Activated CD4-positive, alpha-beta T cell treated with anti-CD3 and anti-CD28 coated beads, Interleukin-2, amount 50 U/mL, for 4 hours (primary cell): ENCODE results near the gene ZBTB25.
A peak's percentile ranks its signal among the peaks of the same experiment; 100 is the strongest.
"Not testable (repeated sequence)": the region's sequence is repeated elsewhere in the genome, so short reads cannot be mapped to it uniquely, and the experiment has no call there.

Source experiments
- DNase-seq, 2 experiments: peaks; one replicate each; pipeline ENCODE4 v3.0.0-alpha.2; 2020

Gene ZBTB25, protein sequence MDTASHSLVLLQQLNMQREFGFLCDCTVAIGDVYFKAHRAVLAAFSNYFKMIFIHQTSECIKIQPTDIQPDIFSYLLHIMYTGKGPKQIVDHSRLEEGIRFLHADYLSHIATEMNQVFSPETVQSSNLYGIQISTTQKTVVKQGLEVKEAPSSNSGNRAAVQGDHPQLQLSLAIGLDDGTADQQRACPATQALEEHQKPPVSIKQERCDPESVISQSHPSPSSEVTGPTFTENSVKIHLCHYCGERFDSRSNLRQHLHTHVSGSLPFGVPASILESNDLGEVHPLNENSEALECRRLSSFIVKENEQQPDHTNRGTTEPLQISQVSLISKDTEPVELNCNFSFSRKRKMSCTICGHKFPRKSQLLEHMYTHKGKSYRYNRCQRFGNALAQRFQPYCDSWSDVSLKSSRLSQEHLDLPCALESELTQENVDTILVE

DNA sequence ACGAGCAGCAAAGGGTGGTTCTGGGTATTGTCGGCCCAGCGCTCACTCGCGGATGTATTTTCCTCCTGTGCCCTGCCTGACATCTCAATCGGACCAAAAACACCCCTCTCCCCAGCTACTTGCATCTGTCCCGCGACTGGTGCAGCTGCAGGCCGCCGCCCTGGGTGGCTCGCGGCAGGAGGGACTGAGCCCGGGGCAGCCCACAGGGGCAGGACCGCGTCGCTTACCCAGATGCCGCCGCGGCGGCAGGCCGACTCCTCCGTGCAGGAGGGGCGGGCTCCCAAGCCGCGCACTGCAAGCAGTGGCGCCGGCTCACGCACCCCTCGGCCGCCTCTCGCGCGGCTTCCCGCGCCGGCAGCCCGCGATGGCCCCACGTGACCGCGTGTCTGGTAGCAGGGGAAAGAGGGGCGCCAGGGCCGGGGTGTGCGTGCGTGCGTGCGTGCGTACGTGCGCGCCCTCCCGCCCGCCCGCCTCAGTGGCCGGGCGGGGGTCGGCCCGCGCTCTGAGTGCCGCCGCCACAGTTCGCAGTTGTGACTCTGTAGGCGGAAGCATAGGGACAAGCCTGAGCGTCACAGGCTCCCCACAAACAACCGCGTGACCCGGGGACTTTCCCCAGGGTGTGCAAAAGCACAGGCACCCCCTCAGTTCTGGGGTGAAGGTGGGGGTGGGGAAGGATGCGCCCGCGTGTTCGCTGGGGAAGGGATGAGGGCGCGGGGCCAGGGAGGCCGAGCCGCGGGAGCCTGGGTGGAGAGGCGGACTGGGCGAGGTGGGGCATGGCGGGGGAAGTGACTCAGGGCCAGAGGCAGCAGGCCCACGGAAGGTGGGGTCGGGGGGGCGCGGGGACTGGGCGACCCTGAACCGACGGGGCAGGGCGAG is at the start of gene ZBTB25:
Gene ZBTB25 (minus strand): TSS at position 405 of the 876 bp plus-strand sequence. CDS start 13,305 bp downstream, outside the sequence.
- peak; percentile 92 to 95 for DNase-seq

DNA sequence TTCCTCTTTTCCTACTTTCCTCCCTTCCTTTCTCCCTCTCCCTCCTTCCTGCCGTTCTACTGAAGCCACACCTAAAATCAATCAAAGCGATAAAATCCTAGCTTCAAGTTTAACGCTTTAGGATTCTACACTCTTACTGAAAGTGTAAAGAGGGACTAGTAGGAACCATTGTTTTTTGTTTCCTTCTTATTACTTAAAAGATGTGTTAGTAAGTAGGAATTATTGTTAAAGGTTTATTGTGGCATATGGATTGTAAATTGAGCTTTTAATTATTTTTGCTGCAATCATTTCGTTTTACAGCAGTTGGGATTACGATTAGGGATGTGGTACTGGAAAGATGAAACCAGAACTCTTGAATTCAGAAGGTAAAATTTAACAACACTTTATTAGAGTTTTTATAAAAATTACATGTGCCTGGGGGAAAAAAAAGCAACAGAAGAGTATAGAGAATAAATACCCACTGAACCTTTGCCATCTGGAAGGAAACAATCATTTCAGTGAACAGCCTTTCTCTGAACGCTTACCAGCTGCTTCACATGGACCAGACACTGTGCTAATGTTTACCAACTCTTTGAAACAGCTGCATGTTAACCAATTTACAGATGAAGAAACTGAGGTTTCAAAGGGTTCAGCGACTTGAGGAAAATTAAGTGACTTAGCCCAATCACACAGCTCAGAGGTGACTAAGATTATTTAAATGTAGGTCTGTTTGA is 47.1 kb upstream of the ZBTB25 start:
- no peak for DNase-seq

DNA sequence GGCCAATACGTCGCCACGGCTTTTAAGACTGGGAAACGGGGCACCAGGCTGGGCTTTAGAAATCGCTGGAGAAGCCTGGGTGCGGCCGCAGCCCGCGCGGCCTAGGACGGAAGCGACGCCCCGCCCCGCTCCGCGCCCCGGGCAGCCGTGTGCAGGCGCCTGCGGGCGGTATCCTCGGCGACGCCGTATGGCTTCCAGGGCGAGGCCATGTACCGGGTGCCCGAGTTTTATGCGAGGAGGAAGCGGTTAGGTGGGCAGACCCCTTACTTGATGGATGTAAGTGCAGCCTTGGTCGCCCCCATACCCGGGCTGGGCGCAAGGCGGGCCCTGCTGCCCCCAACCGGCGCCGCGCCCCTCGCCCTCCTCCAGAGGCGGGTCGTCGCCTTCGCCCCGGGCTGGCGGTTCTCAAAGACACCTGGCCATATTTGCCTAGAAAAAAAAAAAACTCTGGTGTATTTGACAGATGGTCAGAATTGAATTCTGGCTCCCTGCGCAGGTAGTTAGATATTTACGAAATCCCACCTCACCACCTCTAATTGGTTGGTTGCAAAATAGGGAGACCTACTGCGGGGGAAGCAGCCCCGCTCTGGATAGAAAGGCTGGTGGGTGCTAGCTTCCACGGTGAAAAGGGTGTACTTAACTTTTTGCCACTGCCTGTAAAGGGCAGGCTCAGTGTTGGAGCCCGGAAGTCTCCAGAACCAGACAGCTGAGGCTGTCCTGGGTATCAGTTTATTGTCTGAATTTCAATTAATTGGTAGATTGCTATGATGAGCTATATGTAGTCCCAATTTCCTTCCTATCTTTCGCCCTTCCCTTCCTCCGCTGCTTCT is 46.4 kb upstream of the ZBTB25 start, which contains the start of gene PPP1R36:
Gene PPP1R36 (plus strand): TSS at position 171 of the 830 bp plus-strand sequence. CDS start 37 bp downstream, at position 208.
- DNase-seq, result no peak

DNA sequence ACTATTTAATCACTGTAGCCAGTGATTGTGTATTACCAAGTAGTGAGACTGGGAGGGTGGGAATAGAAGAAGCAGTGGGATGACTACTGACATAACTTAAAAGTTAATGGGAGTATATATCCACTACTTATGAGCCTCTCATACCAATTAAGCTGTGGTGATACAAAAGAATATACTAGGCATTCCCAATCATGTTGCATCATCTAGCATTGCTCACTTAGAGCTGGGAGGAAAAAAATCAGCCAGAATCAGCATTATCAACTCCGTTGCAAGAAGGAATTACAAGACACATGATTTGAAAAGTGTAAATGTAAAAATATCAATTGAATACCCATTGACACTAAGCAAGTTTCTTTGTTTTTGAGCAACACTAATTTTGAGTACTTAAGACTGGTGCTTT is 45.4 kb upstream of the ZBTB25 start:
- DNase-seq, result no peak

DNA sequence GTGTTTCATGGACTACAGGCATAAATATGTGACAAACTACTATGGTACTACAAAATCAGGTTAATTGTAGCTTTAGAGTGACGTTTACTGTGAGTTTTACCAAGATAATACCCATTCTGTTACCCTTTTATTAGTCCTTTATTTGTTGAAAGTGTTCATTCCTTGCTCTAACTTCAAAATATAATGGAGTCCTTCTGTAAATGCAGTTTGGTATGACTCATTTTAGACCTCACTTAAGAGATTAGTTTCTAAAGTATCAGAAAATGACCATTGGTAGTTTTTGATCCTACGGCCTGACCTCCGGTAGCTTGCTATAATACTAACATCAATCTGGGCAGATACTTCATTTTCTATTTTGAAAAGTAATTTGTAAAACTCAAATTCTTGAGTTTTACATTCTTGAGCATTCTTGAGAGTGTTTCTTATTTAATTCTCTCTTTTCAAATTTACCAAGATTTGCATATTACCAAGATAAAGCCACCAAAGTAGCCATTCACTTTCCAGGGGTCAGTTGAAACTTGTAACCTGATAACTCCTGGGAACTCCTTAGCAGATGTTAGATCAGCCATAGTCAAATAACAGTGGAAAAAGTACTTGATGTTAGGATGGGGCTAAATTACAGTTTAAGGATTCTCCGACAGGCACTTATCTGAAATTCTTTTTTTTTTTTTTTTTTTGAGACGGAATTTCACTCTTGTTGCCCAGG is 41.1 kb upstream of the ZBTB25 start:
- DNase-seq, result no peak

DNA sequence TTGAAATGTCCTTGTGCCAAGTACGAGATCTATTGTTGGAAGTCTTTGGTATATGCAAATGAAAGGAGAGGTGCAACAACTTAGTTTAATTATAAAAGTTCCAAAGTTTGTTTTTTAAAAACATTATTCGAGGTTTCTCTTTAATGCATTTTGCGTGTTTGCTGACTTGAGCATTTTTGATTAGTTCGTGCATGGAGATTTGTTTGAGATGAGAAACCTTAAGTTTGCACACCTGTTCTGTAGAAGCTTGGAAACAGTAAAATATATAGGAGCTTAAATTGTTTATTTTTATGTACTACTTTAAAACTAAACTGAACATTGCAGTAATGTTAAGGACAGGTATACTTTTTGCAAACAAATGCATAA is 39.2 kb upstream of the ZBTB25 start:
- no peak for DNase-seq

DNA sequence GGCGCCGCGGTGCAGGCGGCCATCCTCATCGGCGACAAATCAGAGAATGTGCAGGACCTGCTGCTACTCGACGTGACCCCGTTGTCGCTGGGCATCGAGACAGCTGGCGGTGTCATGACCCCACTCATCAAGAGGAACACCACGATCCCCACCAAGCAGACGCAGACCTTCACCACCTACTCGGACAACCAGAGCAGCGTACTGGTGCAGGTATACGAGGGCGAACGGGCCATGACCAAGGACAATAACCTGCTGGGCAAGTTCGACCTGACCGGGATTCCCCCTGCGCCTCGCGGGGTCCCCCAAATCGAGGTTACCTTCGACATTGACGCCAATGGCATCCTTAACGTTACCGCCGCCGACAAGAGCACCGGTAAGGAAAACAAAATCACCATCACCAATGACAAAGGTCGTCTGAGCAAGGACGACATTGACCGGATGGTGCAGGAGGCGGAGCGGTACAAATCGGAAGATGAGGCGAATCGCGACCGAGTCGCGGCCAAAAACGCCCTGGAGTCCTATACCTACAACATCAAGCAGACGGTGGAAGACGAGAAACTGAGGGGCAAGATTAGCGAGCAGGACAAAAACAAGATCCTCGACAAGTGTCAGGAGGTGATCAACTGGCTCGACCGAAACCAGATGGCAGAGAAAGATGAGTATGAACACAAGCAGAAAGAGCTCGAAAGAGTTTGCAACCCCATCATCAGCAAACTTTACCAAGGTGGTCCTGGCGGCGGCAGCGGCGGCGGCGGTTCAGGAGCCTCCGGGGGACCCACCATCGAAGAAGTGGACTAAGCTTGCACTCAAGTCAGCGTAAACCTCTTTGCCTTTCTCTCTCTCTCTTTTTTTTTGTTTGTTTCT is 38.6 kb upstream of the ZBTB25 start:
- DNase-seq, result no peak

DNA sequence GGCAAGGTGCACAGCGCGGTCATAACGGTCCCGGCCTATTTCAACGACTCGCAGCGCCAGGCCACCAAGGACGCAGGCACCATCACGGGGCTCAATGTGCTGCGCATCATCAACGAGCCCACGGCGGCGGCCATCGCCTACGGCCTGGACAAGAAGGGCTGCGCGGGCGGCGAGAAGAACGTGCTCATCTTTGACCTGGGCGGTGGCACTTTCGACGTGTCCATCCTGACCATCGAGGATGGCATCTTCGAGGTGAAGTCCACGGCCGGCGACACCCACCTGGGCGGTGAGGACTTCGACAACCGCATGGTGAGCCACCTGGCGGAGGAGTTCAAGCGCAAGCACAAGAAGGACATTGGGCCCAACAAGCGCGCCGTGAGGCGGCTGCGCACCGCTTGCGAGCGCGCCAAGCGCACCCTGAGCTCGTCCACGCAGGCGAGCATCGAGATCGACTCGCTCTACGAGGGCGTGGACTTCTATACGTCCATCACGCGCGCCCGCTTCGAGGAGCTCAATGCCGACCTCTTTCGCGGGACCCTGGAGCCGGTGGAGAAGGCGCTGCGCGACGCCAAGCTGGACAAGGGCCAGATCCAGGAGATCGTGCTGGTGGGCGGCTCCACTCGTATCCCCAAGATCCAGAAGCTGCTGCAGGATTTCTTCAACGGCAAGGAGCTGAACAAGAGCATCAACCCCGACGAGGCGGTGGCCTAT is 37.8 kb upstream of the ZBTB25 start:
- no peak for DNase-seq

DNA sequence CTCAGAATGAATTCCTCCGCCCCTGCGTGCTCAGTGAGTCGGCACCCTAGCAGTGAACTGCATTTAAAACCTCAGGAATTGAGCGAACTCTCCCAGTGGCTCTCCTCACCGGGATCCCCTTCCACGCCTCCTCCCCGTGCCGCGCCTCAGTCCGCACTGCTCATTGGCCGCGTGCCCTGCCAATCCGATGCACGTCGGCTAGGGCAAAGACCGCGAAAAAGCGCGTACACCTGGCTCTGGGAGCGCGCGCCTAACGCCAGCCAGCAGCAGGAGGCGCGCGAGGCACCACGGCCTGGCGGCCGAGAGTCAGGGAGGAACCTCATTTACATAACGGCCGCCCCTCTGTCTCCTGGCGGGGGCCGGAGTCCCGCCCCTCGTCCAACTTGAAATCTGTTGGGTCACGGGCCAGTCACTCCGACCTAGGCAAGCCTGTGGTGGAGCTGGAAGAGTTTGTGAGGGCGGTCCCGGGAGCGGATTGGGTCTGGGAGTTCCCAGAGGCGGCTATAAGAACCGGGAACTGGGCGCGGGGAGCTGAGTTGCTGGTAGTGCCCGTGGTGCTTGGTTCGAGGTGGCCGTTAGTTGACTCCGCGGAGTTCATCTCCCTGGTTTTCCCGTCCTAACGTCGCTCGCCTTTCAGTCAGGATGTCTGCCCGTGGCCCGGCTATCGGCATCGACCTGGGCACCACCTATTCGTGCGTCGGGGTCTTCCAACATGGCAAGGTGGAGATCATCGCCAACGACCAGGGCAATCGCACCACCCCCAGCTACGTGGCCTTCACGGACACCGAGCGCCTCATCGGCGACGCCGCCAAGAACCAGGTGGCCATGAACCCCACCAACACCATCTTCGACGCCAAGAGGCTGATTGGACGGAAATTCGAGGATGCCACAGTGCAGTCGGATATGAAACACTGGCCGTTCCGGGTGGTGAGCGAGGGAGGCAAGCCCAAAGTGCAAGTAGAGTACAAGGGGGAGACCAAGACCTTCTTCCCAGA is 36.9 kb upstream of the ZBTB25 start, which contains the start of gene HSPA2:
Gene HSPA2 (plus strand): TSS at position 534 of the 995 bp plus-strand sequence. CDS start 109 bp downstream, at position 643.
- DNase-seq, result peak; percentile 90 to 92

DNA sequence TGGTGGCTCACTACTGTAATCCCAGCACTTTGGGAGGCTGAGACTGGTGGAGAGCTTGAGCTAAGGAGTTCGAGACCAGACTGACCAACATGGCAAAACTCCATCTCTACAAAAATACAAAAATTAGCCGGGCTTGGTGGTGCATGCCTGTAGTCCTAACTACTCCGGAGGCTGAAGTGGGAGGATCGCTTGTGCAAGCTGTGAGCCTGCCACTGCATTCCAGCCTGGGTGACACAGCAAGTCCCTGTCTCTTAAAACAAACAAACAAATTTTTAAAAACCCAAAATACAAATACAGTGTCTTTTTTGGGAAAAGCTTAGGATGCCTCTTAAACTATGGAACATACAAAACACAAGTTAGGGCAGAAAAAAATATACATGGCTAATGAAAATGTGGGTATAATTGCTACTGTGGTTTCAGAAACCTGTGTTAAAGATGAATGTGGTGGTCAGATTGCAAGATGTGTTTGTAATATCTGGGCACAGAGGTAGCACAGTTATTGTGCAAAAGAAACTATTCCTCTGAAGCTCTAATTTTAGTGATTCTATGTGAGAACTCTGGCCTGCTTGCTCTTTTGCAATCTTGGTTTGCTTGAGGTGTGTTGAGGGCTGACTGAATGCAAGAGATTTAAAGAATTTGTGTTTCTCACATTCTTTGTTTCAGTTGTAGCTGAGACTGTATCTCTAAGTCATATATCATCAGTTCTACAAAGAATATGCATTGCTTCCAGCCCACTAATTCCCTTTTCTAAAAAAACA is 33.0 kb upstream of the ZBTB25 start:
- no peak for DNase-seq

DNA sequence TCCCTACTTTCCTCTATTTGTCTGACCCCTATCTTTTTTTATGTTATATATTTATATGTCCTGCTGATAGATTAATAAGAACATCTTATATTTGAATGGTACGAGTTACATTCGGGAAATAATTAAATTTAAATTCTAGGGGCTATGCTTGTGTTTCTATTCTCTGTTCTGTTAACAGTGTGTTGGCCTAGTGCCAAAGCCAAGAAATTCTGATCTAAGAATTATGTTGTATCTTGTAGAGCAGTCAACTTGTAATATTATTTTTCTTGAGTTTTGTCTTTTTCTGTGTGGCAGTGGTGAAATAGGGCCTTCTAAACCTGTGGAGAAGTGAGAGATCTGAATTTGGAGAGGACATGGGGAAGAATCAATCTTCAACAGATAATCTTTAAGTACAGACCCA is 27.9 kb upstream of the ZBTB25 start:
- DNase-seq, result no peak

DNA sequence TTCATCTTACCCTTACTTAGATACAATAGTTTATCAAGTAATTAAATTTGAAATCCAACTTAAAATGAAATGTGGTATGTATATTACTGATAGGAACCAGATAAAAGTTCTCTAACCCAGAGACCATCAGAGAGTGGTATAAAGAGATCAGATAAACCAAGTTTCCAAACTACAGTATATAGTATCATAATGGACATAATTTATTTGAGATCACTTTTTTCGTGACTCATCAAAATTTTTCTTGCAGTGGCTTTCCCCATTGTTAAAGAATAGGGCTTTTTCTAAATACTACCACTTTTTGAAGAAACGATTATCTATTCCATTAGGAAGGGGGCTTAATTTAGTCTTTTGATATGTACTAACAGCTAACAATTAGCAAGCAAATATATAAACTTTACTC is 21.7 kb upstream of the ZBTB25 start:
- no peak for DNase-seq

DNA sequence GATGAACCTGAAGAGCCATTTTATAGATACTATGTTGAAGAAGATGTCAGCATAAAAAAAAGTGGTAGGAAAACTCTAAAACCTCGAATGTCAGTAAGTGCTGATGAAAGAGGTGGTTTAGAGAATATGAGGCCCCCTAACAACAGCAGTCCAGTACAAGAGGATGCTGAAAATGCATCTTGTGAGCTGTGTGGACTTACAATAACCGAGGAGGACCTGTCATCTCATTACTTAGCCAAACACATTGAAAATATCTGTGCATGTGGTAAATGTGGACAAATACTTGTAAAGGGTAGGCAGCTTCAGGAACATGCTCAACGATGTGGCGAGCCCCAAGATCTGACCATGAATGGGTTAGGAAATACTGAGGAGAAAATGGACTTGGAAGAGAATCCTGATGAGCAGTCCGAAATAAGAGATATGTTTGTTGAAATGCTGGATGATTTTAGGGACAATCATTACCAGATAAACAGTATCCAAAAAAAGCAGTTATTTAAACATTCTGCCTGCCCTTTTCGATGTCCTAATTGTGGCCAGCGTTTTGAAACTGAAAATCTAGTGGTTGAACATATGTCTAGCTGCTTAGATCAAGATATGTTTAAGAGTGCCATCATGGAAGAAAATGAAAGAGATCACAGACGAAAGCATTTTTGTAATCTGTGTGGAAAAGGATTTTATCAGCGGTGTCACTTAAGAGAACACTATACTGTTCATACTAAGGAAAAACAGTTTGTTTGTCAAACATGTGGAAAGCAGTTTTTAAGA is 19.1 kb upstream of the ZBTB25 start:
- DNase-seq, result no peak

DNA sequence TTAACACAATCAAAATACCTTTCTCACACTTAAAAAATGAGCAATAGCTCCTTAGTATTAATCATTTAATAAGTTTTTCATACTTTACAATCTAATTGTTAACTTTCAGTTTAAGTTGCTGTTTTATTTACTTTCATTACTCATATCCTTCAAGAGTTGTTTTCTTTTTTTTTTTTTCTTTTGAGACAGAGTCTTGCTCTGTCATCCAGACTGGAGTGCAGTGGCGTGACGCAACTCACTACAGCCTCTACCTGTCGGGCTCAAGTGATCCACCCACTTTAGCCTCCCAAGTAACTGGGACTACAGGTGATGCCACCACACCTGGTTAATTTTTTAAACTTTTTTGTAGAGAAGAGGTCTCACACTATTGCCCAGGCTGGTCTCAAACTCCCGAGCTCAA is 17.1 kb upstream of the ZBTB25 start:
- DNase-seq, result no peak

DNA sequence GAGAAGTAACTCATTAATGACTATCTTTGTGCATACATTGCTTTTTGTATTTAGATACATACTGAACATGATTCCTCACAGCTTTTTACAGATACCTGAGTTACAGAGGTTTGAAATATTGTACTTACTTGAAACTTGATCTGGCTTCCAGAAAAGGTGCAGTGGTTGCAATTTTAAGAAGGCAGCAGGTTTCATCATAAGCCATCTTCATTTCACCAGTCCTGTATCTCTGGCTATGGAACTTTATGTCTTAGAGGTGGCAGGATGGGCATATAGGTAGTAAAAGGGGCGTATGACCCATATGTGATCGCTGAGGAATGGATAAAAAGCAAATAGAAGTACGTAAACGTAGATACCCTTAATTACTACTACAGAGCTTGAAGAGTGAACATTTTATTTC is 14.6 kb upstream of the ZBTB25 start:
- no peak for DNase-seq

DNA sequence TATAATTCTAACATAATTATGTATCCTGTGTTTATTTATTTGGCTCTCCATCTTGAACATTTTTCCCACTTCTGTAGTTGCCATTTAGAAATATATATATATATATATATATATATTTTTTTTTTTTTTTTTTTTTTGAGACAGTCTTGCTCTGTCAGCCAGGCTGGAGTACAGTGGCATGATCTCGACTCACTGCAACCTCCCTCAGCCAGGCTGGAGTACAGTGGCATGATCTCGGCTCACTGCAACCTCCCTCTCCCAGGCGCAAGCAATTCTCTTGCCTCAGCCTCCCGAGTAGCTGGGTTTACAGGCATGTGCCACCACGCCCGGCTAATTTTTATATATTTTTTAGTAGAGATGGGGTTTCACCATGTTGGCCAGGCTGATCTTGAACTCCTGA is 14.0 kb upstream of the ZBTB25 start:
- not testable (repeated sequence) for DNase-seq

DNA sequence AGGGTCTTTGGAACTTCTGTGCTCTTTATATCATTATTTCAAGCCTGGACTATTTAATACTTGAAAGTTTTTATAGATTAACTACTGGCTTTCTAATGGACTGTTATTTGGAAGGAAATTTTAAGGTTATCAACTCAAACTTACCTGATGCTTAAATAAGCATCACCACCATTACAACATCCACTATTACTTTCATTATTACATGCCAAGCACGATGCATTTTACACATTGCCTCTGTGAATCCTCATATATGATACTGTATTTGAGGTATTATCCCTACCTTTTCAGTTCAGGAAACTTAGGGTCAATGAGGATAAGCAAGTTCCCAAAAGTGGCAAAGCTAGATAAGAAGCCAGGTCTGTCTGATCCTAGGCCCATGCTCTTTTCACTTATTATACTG is 13.3 kb upstream of the ZBTB25 start:
- no peak for DNase-seq
